ENCODE results near the gene NEDD4L. TPM values are rescaled to one million over a fixed set of nuclear protein-coding genes. Genes with fewer than 3 reads are reported as not detected.

Gene NEDD4L
- total and polyA plus RNA-seq, 3 donors from 2014 or later: 14.3 to 43.1 (median 42.7) TPM

DNA sequence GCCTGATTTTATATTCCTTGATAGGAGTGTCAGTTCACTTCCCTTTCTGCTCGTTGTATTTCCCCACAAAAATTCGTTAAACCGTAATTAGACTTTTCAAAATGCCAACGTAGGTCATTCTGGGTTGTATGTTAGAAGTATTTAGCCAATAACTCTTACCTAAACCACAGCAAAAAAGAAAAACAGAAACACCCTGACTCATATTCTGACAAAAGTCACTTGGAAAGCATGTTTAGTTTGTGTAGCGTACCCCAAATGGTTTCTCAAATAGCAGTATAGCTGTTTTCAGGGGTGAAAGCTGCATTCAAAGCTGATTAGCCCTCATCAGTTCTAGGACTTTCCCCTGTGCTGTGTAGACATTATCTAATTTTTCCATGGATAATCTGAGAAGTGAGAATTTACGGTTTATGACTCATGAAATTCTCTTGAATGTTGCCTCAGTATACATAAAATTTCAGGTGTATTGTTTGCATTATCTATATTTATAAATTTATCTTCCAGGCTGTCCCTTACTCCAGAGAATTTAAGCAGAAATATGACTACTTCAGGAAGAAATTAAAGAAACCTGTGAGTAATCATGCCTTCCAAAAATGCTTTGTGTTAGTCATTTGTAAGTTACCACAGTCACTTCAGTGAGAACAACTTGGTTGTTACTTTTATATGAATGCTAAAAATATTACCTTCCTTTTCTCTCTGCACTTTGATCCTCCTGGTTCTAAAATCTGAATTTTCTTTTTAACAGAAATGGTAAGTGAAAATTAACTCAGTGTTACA lies 319.9 kb downstream of the NEDD4L start:
- no peaks in the 10 kb centered on the region for H3K36me3 ChIP-seq (ENCODE audit: low read depth, missing control alignments)
- no peak overlapping the region for H3K27ac ChIP-seq
- no peak for DNase-seq
- H3K9me3 ChIP-seq: no peaks in the 10 kb centered on the region
- no peaks in the 10 kb centered on the region for H3K27me3 ChIP-seq
- intact Hi-C loops (cut with DNase I; ENCODE audit: low total_unique reads): no loop called here
- no peak overlapping the region for H3K4me3 ChIP-seq
- TF ChIP-seq, protein P1, sequence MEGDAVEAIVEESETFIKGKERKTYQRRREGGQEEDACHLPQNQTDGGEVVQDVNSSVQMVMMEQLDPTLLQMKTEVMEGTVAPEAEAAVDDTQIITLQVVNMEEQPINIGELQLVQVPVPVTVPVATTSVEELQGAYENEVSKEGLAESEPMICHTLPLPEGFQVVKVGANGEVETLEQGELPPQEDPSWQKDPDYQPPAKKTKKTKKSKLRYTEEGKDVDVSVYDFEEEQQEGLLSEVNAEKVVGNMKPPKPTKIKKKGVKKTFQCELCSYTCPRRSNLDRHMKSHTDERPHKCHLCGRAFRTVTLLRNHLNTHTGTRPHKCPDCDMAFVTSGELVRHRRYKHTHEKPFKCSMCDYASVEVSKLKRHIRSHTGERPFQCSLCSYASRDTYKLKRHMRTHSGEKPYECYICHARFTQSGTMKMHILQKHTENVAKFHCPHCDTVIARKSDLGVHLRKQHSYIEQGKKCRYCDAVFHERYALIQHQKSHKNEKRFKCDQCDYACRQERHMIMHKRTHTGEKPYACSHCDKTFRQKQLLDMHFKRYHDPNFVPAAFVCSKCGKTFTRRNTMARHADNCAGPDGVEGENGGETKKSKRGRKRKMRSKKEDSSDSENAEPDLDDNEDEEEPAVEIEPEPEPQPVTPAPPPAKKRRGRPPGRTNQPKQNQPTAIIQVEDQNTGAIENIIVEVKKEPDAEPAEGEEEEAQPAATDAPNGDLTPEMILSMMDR (IDR thresholded peaks at IDR 0.05): no peak
- TF ChIP-seq POLR2A (IDR thresholded peaks at IDR 0.05): no peak
- no peaks in the 10 kb centered on the region for H3K4me1 ChIP-seq
- WGBS, 2 donors: 93 to 94% methylated on average over 6 of the region's 6 CpGs

DNA sequence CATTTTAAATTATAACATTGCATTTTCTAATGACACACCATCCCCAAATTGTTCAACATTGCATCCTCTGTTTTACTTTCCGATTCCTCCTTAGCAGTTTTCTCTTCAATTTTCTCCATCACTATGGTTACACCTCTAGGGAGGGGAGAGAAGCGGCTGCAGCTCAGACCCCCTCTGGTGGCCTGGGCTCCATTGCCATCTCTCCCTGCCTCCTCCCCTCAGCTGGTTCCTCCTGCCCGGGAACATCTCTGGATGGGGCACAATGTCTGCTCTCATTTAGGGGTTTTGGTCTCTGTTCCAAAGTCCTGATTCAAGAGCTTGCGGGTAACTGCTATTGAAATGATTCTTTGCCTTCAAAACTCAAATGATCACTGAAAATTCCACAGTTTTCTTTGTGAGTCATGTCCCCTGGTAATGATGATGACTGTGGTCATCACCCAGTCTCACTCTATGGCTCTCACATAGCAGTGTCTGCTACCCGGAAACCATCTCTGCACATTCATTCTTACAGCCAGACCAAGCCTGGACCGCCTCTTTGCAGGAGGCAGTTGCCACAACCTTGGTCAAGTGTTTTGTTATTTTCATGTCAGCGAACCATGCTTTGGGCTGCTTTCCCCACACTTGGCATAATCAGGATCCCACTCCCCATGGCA lies 321.0 kb downstream of the NEDD4L start:
- Histone ChIP-seq H3K27ac (no peak overlapping the region), H3K9me3 (no peaks in the 10 kb centered on the region), H3K36me3 (ENCODE audit: low read depth, missing control alignments) (no peaks in the 10 kb centered on the region), H3K4me1 (no peaks in the 10 kb centered on the region), H3K4me3 (no peak overlapping the region), H3K27me3 (no peaks in the 10 kb centered on the region)
- no peak for DNase-seq
- intact Hi-C loops (cut with DNase I; ENCODE audit: low total_unique reads): no loop called here
- no peak for TF ChIP-seq POLR2A (IDR thresholded peaks at IDR 0.05)
- TF ChIP-seq, protein P1 (IDR thresholded peaks at IDR 0.05): no peak
- WGBS, 2 donors: 93 to 96% methylated on average over 7 of the region's 7 CpGs

DNA sequence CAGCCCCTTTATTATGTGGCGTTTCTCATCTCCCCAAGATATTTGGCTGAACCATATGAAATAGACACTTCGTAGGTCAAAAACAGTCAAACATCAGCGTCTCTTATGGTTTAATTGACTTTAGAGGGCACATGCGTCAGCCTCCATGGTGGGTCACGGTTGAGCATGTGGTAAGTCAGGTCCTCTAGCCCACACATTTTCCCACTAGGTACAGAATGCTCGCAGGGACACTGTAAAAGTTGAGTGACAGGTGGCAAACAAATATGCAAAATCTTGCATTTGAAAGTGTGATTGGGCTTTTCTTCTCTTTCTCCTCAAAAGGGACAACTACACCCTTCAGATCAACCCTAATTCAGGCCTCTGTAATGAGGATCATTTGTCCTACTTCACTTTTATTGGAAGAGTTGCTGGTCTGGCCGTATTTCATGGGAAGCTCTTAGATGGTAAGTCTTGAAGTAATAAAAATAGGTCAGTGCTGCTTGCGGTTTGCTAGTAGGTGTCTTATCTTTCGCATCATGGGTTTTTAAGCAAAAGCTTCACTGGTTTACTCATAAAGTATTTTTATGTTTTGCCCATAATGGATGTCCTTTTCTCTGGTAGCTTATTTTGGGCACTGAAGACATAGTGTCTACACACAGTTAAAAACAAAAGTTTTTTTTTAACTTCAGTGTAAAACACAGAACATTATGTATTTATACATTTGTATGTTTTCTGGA lies 323.6 kb downstream of the NEDD4L start:
- Histone ChIP-seq H3K36me3 (ENCODE audit: low read depth, missing control alignments) (no peaks in the 10 kb centered on the region), H3K4me1 (no peaks in the 10 kb centered on the region), H3K9me3 (no peaks in the 10 kb centered on the region), H3K27me3 (no peaks in the 10 kb centered on the region), H3K27ac (no peak overlapping the region), H3K4me3 (no peak overlapping the region)
- WGBS, 2 donors: 96 to 98% methylated on average over 9 of the region's 9 CpGs
- TF ChIP-seq, protein P1 (IDR thresholded peaks at IDR 0.05): no peak
- no peak for TF ChIP-seq POLR2A (IDR thresholded peaks at IDR 0.05)
- intact Hi-C loops (cut with DNase I; ENCODE audit: low total_unique reads): no loop called here
- DNase-seq: no peak

DNA sequence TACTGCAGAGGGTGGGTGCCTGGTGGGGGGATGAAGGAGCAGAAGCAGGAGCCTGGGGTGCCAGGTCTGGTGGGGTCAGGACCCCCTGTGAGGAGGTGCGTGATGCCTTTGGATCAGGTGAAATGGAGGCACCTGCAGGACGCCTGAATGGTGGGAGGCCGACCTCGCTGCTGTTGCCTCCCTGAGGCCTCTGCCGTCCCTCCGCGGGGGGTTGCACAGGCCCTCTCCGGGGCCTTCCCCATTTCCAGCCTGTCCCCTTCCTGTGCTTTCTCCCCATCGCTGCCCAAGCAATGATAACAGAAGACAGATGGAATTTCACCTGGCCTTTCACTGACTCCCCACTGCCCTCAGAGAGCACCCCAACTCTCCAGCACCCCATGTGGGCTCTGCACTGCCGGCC lies 325.6 kb downstream of the NEDD4L start:
- TF ChIP-seq, protein P1 (IDR thresholded peaks at IDR 0.05): no peak
- TF ChIP-seq POLR2A (IDR thresholded peaks at IDR 0.05): no peak
- Histone ChIP-seq H3K36me3 (ENCODE audit: low read depth, missing control alignments) (no peaks in the 10 kb centered on the region), H3K4me3 (no peak overlapping the region), H3K9me3 (no peaks in the 10 kb centered on the region), H3K27ac (no peak overlapping the region), H3K27me3 (no peaks in the 10 kb centered on the region), H3K4me1 (no peaks in the 10 kb centered on the region)
- no peak for DNase-seq
- intact Hi-C loops (cut with DNase I; ENCODE audit: low total_unique reads): no loop called here
- WGBS, 2 donors: 93 to 95% methylated on average over 3 to 10 of the region's 10 CpGs

Data from testis (tissue), 3 donors.